OCI-LY1 (cell line): ENCODE results near the gene OLFM2.

Source experiments
- H2AFZ ChIP-seq: fragments of 200-600 bp; sonication (generic), shearing (Covaris generic); 2 replicates; pipeline ENCODE4 v1.6.0; 2014; ENCODE audit warnings: antibody characterized with exemption, mild to moderate bottlenecking, low read length
- H3F3A ChIP-seq: fragments of 200-600 bp; sonication (generic), shearing (Covaris generic); 2 replicates; pipeline ENCODE4 v1.6.0; 2014; ENCODE audit warnings: mild to moderate bottlenecking, antibody characterized with exemption, low read length, moderate library complexity; ENCODE audit not compliant: insufficient read depth
- H3K27ac ChIP-seq: fragments of 200-600 bp; sonication (generic); 2 replicates; pipeline ENCODE4 v1.5.1; 2014; ENCODE audit warnings: low read length, mixed run types, mild to moderate bottlenecking, low read depth; ENCODE audit not compliant: poor library complexity, severe bottlenecking
- H3K27me3 ChIP-seq: fragments of 200-600 bp; sonication (generic); 2 replicates; pipeline ENCODE4 v1.6.0; 2014; ENCODE audit warnings: antibody characterized with exemption, mild to moderate bottlenecking, low read length, moderate library complexity; ENCODE audit not compliant: insufficient read depth
- H3K36me3 ChIP-seq: fragments of 200-600 bp; sonication (generic); 2 replicates; pipeline ENCODE4 v1.6.1; 2014; ENCODE audit warnings: mild to moderate bottlenecking, antibody characterized with exemption, low read length, moderate library complexity, mixed read lengths; ENCODE audit not compliant: insufficient read depth
- H3K4me1 ChIP-seq: fragments of 200-600 bp; sonication (generic); 2 replicates; pipeline ENCODE4 v1.5.1; 2014; ENCODE audit warnings: mild to moderate bottlenecking, low read length, moderate library complexity; ENCODE audit not compliant: insufficient read depth, severe bottlenecking
- H3K4me2 ChIP-seq: fragments of 200-600 bp; sonication (generic), shearing (Covaris generic); 2 replicates; pipeline ENCODE4 v1.6.1; 2014; ENCODE audit warnings: low read length
- H3K4me3 ChIP-seq: fragments of 200-600 bp; sonication (generic); 2 replicates; pipeline ENCODE4 v1.5.1; 2014; ENCODE audit warnings: low read length, low read depth, mild to moderate bottlenecking, mixed read lengths; ENCODE audit not compliant: poor library complexity, severe bottlenecking
- H3K79me2 ChIP-seq: fragments of 200-600 bp; shearing (Covaris generic); 2 replicates; pipeline ENCODE4 v1.6.1; 2016; ENCODE audit warnings: mixed run types, low read length, mixed read lengths; ENCODE audit not compliant: insufficient read depth
- H3K9ac ChIP-seq: fragments of 200-600 bp; sonication (generic), shearing (Covaris generic); 2 replicates; pipeline ENCODE4 v1.6.1; 2014; ENCODE audit warnings: mild to moderate bottlenecking, low read length, mixed read lengths
- H3K9me2 ChIP-seq: fragments of 200-600 bp; sonication (generic), shearing (Covaris generic); 2 replicates; pipeline ENCODE4 v1.6.1; 2014; ENCODE audit warnings: low read depth, mild to moderate bottlenecking, low read length, mixed read lengths
- H3K9me3 ChIP-seq: fragments of 200-600 bp; shearing (Covaris generic); 2 replicates; pipeline ENCODE4 v1.6.1; 2014; ENCODE audit warnings: low read length, mixed read lengths
- H4K20me1 ChIP-seq: fragments of 200-600 bp; sonication (generic), shearing (Covaris generic); 2 replicates; pipeline ENCODE4 v1.6.0; 2016; ENCODE audit warnings: mild to moderate bottlenecking, low read length; ENCODE audit not compliant: insufficient read depth
- CTCF ChIP-seq: fragments of 200-600 bp; sonication (generic), shearing (Covaris generic); IDR thresholded peaks from 2 replicates; pipeline ENCODE4 v1.5.1; 2017; ENCODE audit warnings: mild to moderate bottlenecking, antibody characterized with exemption, low read length, moderate library complexity, mixed read lengths
- EZH2 ChIP-seq: fragments of 200-600 bp; sonication (generic), shearing (Covaris generic); IDR thresholded peaks from 2 replicates; pipeline ENCODE4 v1.8.0; 2017; ENCODE audit warnings: borderline replicate concordance, mixed run types, mild to moderate bottlenecking, antibody characterized with exemption, low read length, moderate library complexity, mixed read lengths

The OLFM2 gene

DNA sequence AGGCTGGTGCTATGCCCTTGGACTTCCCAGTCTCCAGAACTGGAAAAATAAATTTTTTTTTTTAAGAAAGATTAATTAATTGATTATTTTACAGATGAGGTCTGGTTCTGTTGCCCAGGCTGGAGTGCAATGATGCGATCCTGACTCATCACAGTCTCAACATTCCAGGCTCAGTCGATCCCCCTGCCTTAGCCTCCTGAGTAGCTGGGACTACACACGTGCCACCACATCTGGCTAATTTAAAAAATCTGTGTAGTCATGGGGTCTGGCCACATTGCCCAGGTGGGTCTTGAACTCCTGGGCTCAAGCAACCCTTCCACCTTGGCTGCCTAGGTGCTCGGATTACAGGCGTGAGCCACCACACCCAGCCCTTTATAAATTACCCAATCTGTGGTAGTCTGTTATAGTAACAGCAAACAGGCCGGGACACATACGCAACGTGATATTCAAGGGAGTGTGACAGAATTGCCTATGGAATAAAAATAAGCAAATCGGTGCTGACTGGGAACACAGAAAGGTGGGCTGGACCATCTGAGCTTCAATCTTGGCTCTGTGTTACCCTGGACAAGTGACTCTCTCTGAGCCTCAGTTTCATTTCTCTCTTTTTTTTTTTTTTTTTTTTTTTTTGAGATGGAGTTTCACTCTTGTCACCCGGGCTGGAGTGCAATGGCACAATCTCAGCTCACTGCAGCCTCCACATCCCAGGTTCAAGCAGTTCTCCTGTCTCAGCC lies 58.4 kb downstream of the OLFM2 start:
- no peak overlapping the region for H3K4me3 ChIP-seq
- H3K27me3 ChIP-seq, result no peaks in the 10 kb centered on the region
- no peak overlapping the region for H2AFZ ChIP-seq
- H3K9ac ChIP-seq, result no peak overlapping the region
- H3K4me2 ChIP-seq, result no peak overlapping the region
- H4K20me1 ChIP-seq, result no peaks in the 10 kb centered on the region
- no peak overlapping the region for H3K27ac ChIP-seq
- TF ChIP-seq CTCF, result no peak
- no peak for TF ChIP-seq EZH2
- no peaks in the 10 kb centered on the region for H3F3A ChIP-seq
- H3K79me2 ChIP-seq, result no peaks in the 10 kb centered on the region
- H3K4me1 ChIP-seq, result no peaks in the 10 kb centered on the region
- H3K9me3 ChIP-seq, result no peaks in the 10 kb centered on the region
- H3K36me3 ChIP-seq, result no peaks in the 10 kb centered on the region
- no peaks in the 10 kb centered on the region for H3K9me2 ChIP-seq

GRCh38 chr19:9875796-9876195 lies 60.5 kb downstream of the OLFM2 start:
- TF ChIP-seq CTCF, result no peak
- no peak for TF ChIP-seq EZH2
- no peak overlapping the region for H3K4me2 ChIP-seq
- no peaks in the 10 kb centered on the region for H3K4me1 ChIP-seq

DNA sequence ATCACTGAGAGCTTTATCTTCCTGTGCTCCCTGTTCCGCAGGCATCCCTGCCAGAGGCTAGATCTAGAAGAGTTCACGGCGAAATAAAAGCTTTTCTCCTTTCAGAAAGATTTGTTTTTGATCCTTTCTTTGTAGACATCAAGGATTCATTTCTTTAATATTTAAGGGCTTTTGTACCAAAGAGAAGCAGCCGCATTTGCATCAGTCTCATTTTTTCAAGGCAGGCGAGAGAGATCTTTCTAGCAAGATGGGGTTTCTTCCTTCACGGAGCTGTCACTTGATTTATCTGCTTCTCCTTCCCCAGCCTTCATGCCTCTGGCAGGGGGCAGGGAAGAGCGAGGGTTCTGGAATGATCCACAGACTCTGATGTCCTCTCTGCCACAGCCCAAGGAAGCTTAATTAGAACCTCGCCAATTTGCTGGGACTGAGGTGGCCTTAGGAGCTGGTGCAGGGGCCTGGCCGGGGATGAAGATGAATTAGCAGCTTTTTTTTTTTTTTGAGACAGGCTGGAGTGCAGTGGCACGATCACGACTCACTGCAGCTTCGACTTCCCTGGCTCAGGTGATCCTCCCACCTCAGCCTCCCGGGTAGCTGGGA lies 61.2 kb downstream of the OLFM2 start:
- H3K9me2 ChIP-seq, result no peaks in the 10 kb centered on the region
- H3K36me3 ChIP-seq, result no peaks in the 10 kb centered on the region
- H3K4me3 ChIP-seq, result no peak overlapping the region
- H3F3A ChIP-seq, result no peaks in the 10 kb centered on the region
- no peak overlapping the region for H3K9ac ChIP-seq
- H3K4me2 ChIP-seq, result no peak overlapping the region
- no peak for TF ChIP-seq CTCF
- no peak for TF ChIP-seq EZH2
- H2AFZ ChIP-seq, result no peak overlapping the region
- no peaks in the 10 kb centered on the region for H3K27me3 ChIP-seq
- H3K27ac ChIP-seq, result no peak overlapping the region
- no peaks in the 10 kb centered on the region for H4K20me1 ChIP-seq
- no peaks in the 10 kb centered on the region for H3K79me2 ChIP-seq
- H3K9me3 ChIP-seq, result no peaks in the 10 kb centered on the region
- no peaks in the 10 kb centered on the region for H3K4me1 ChIP-seq

More at GRCh38 chr19:9875796-9876195, 60.5 kb downstream of the OLFM2 start:
- no peaks in the 10 kb centered on the region for H3K36me3 ChIP-seq
- H3K79me2 ChIP-seq, result no peaks in the 10 kb centered on the region
- H3K9me2 ChIP-seq, result no peaks in the 10 kb centered on the region
- H4K20me1 ChIP-seq, result no peaks in the 10 kb centered on the region
- no peak overlapping the region for H3K27ac ChIP-seq
- H3K9ac ChIP-seq, result no peak overlapping the region
- no peaks in the 10 kb centered on the region for H3K27me3 ChIP-seq
- H3K9me3 ChIP-seq, result no peaks in the 10 kb centered on the region
- no peaks in the 10 kb centered on the region for H3F3A ChIP-seq
- H3K4me3 ChIP-seq, result no peak overlapping the region
- no peak overlapping the region for H2AFZ ChIP-seq
